Measurements from ENCODE around the gene WASF2. TPM values are rescaled to one million over a fixed set of nuclear protein-coding genes. Genes with fewer than 3 reads are reported as not detected.
A peak's percentile ranks its signal among the peaks of the same experiment; 100 is the strongest.

Gene WASF2
- total RNA-seq, 4 donors from 2014 or later: 43.4 to 87.8 (median 60.5) TPM

DNA sequence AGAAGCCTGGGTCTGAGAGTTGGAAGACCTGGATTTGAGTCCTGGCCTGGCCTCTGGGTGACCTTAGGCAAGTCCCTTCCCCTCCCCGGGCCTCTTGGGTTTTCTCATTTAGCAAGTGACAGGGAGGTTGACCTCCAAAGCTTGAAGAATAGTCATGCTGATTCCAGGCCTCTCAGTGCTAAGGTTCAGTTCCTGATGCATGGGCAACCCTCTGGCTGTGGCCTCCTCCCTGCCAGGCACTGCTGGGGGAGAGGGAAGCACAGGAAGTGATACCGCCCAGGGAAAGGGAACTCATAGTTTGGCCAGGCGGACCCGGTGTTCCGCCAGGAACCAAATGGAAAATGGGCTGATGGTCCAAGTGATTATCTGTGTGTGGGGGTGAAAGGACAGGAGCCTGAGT lies 23.6 kb upstream of the WASF2 start:
- DNase-seq (ENCODE audit: low spot score): no peak
- TF ChIP-seq, protein P1, sequence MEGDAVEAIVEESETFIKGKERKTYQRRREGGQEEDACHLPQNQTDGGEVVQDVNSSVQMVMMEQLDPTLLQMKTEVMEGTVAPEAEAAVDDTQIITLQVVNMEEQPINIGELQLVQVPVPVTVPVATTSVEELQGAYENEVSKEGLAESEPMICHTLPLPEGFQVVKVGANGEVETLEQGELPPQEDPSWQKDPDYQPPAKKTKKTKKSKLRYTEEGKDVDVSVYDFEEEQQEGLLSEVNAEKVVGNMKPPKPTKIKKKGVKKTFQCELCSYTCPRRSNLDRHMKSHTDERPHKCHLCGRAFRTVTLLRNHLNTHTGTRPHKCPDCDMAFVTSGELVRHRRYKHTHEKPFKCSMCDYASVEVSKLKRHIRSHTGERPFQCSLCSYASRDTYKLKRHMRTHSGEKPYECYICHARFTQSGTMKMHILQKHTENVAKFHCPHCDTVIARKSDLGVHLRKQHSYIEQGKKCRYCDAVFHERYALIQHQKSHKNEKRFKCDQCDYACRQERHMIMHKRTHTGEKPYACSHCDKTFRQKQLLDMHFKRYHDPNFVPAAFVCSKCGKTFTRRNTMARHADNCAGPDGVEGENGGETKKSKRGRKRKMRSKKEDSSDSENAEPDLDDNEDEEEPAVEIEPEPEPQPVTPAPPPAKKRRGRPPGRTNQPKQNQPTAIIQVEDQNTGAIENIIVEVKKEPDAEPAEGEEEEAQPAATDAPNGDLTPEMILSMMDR (IDR thresholded peaks at IDR 0.05): no peak
- ATAC-seq (ENCODE audit: low FRiP score): no peak

DNA sequence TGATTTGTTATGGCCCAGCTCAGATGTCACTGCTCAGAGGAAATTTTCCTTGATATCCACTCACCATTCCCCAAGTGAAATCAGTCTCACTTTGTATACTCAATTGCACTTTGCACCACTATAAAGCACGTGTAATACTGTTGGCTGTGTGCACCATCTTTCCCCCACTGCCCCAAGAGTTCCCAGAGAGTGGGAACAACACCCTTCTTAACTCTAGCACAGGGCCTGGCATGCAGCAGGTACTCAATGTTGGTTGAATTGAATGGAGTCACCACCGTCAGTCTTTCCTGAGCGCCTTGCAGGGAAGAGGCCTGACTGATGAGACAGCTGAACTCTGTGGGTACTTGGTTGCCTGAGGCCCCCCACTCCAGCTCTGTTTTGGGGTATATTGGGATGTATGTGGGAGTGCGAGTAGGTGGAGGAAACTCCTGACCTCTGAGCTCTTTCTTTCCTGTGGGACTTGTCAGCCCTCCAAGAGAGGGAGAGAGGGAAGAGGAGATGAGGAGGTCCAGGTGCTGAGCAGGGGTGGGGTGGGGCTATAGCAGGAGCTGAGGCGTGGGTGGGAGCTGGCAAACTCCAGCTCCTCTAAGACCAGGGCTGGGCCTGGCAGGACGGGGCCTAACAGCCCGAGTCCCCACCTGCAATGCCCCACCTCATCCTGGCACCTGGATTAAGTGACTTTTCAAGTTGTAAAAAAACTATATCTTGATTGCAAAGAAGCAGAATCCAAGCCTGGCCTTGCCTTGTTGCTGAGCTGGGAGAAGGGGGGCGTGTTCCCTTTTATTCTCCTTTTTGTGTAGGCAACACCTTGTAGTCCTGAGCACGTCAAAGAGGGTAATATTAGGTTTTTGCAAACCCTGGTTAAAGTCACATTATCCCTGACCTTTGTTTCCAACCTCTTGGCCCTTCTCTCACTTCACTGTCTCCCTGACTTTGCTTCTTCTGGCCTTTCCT lies 19.4 kb upstream of the WASF2 start:
- no peak for DNase-seq (ENCODE audit: low spot score)
- ATAC-seq (ENCODE audit: low FRiP score): peak; percentile 55
- TF ChIP-seq, protein P1 (IDR thresholded peaks at IDR 0.05): no peak

DNA sequence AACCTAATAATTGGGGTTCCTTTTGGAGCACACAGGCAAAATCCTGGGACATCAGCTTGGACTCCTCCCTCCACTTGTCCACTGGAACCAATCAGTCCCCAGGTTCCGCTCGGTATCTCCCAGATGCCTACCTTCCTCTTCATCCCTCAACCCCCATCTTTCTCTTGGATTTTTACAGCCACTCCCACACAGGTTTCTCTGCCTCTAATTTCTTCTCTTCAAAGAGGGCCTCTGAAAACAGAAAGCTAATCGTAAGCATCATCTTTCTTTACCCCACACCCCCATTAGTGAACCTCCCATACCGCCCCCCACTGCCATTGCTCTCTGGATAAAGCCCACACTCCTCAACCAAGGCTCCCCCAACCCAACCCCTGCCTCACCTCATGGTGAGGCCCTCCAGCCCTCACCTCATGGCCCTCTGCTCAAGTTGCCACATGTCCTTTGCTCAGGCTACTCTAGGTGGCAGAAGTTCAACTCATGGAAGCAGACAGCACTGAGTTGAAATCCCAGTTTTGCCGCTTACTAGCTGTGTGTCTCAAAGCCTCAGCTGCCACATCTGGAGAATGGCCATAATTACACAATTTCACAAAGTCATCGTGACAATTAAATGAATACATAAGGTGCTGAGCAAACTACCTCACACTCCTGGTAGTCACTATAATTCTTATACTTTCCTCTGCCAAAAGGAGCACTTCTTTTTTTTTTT lies 18.1 kb upstream of the WASF2 start:
- DNase-seq (ENCODE audit: low spot score) (no peak), ATAC-seq (ENCODE audit: low FRiP score) (no peak)
- TF ChIP-seq, protein P1 (IDR thresholded peaks at IDR 0.05): no peak

DNA sequence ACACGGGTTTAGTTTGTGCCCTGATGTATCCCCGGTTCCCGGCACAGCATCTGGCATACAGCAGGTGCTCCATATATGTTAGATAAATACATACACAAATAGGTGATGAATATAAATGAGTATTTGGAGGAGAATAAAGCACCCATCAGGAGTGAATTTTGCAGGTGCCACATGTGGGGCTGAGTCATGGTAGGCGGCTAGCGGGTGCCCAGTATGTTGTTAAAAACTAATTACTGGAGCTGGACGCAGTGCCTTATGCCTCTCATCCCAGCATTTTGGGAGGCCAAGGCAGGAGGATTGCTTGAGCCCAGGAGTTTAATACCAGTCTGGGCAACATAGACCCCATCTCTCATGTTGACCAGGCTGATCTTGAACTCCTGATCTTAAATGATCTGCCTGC lies 16.7 kb upstream of the WASF2 start:
- no peak for ATAC-seq (ENCODE audit: low FRiP score)
- TF ChIP-seq, protein P1 (IDR thresholded peaks at IDR 0.05): no peak
- no peak for DNase-seq (ENCODE audit: low spot score)

DNA sequence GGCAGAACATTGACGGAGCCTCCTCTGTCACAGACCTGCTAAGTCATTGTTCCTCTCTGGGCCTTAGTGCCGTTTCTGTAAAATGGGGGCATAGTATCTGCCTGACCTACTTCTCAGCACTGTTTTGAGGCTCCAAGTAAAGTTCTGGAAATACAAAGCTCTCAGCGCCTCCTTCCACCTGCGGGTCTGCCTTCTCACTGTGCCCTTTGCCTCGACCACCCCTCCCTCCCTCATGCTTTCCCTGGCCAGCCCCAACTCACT lies 15.4 kb upstream of the WASF2 start:
- TF ChIP-seq, protein P1 (IDR thresholded peaks at IDR 0.05): no peak
- DNase-seq (ENCODE audit: low spot score) (no peak), ATAC-seq (ENCODE audit: low FRiP score) (no peak)

DNA sequence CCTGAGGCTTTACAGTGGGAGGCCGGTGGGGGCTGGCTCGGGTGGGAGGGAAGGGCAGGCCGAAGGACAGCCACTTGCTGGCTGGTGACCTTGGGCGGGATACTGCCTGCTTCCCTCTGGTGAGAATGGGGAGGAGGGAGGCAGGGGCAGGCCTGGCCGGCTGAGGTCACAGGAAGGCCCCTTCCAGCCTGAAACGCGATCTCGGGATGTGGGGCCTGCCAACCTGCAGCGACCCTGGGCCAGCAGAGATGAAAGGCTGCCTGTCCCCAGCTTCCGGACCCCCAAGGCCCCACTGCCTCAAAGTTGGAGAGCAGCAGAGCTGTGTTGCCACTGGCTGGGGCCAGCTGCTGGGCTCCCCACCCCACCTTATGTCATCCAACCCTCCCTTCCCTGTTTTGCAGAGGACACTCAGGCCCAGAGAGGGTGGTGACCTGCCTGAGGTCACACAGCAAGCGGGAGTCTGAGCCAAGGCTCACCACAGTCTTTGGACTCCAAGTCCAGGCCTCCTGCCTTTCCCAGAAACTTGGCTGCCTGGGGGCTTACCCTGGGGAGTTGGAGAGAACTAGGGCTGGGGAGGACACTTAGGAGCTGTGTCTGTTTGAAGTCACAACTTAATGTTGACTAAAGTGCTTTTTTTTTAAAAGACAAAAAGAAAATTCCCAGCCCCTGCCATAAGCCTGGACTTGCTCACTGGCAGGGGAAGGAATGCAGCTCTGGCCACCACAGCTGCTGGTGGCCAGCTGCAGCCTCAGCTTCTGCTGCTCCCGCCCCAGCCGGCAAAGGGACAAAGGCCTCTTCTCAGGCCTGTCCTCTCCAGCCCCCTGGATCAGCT lies 14.8 kb upstream of the WASF2 start:
- ATAC-seq (ENCODE audit: low FRiP score): peak; percentile 58
- TF ChIP-seq, protein P1 (IDR thresholded peaks at IDR 0.05): no peak
- no peak for DNase-seq (ENCODE audit: low spot score)
